Caco-2 (cell line): ENCODE data around the gene SAMD5. TPM values are rescaled to one million over a fixed set of nuclear protein-coding genes. Genes with fewer than 3 reads are reported as not detected.

Experiments
- BruUV-seq: library from RNA; stranded (reverse); fragments of 400-500 nt; replicated peaks from 2 replicates; lab custom pipeline; 2021; lab: Mats Ljungman, UMichigan
- CTCF ChIA-PET: fragments of 300-600 bp; sonication (Branson Sonifier 250); formaldehyde crosslinking; loops from one replicate; lab custom pipeline; 2022; ENCODE audit warnings: antibody characterized with exemption; lab: Charles Lee
- POLR2A ChIA-PET: fragments of 300-600 bp; sonication (Branson Sonifier 250); formaldehyde crosslinking; loops from one replicate; lab custom pipeline; 2022; ENCODE audit warnings: antibody characterized with exemption; lab: Charles Lee
- DNase-seq, 2 experiments: peaks; one replicate each; pipeline versions ENCODE4 v3.0.0 to v3.0.0-alpha.2; 2020 to 2022
- H3K27me3 ChIP-seq: replicated peaks from 2 replicates; pipeline ENCODE4 v1.6.0; 2011; ENCODE audit warnings: low read length; ENCODE audit not compliant: control insufficient read depth, insufficient read depth
- H3K36me3 ChIP-seq: 2 replicates; pipeline ENCODE4 v1.5.1; 2011; ENCODE audit warnings: low read length; ENCODE audit not compliant: control insufficient read depth, insufficient read depth
- H3K4me1 ChIP-seq: fragments of 250-450 bp; sonication (Bioruptor Pico); 2 replicates; pipeline ENCODE4 v1.5.1; 2020; ENCODE audit warnings: mild to moderate bottlenecking
- H3K4me3 ChIP-seq: 2 replicates; pipeline ENCODE4 v1.5.1; 2011; ENCODE audit warnings: low read depth, mild to moderate bottlenecking, control low read depth, low read length
- H3K9me3 ChIP-seq: fragments of 250-450 bp; sonication (Bioruptor Pico); 2 replicates; pipeline ENCODE4 v1.5.1; 2020; ENCODE audit warnings: mild to moderate bottlenecking, moderate library complexity
- H3K27ac Mint-ChIP-seq: one replicate; pipeline ENCODE4 v1.8.0; 2022; ENCODE audit warnings: mixed read lengths; ENCODE audit not compliant: unreplicated experiment
- H3K27me3 Mint-ChIP-seq: one replicate; pipeline ENCODE4 v1.8.0; 2022; ENCODE audit warnings: mixed read lengths; ENCODE audit not compliant: insufficient read depth, unreplicated experiment
- H3K36me3 Mint-ChIP-seq: one replicate; pipeline ENCODE4 v1.8.0; 2022; ENCODE audit warnings: mild to moderate bottlenecking, mixed read lengths; ENCODE audit not compliant: insufficient read depth, unreplicated experiment
- H3K4me1 Mint-ChIP-seq: one replicate; pipeline ENCODE4 v1.8.0; 2022; ENCODE audit warnings: low read depth, mixed read lengths; ENCODE audit not compliant: unreplicated experiment
- H3K4me3 Mint-ChIP-seq: one replicate; pipeline ENCODE4 v1.8.0; 2022; ENCODE audit warnings: mild to moderate bottlenecking, moderate library complexity, mixed read lengths; ENCODE audit not compliant: unreplicated experiment
- H3K9me3 Mint-ChIP-seq: one replicate; pipeline ENCODE4 v1.8.0; 2022; ENCODE audit warnings: mixed read lengths; ENCODE audit not compliant: unreplicated experiment
- intact Hi-C: fragments of 100-400 bp; cut with micrococcal nuclease; formaldehyde crosslinking; loops from one replicate; pipeline ENCODE4 v1.10.0; 2022; ENCODE audit not compliant: unreplicated experiment
- total RNA-seq: library from RNA; stranded (reverse); gene quantifications from 2 replicates; pipeline ENCODE4 v1.2.3, GENCODE V29; 2022
- TF ChIP-seq, protein P1 (sequence below), 2 experiments: fragments of 200-600 bp in 1 of 2; IDR thresholded peaks; 1 replicate in 1 of 2; 2 replicates in 1 of 2; pipeline versions ENCODE4 v1.5.1 to v1.8.0; 2011 to 2022; ENCODE audit warnings: antibody characterized with exemption in 1 of 2, control low read depth in 1 of 2, inconsistent platforms in 1 of 2, low read depth in 1 of 2, low read length in 1 of 2, mild to moderate bottlenecking in 1 of 2, moderate library complexity in 1 of 2; ENCODE audit not compliant: insufficient read depth in 1 of 2, severe bottlenecking in 1 of 2, unreplicated experiment in 1 of 2

The SAMD5 gene
- total RNA-seq, 1 experiment from 2014 or later, result 13.4 TPM

DNA sequence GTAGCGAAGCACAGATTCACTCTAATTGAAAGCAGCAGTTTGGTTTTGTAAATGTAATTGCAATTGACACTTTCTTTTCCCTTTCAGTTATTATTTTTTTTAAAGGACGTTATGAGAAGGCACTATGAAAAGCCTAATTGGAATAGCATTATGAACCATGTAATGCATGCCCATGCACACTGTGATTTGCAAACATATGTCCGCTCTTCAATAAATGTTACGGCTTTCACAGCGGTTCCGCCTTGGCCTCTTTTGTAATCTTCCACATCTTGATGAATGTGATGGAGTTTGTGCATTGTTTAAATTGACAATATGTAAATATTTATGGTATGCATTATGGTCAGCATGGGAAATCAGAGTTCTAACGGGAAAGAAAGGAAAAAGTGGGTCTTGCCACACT lies 61.3 kb downstream of the SAMD5 start:
- H3K36me3 Mint-ChIP-seq, result no peaks in the 10 kb centered on the region
- H3K4me1 Mint-ChIP-seq, result no peaks in the 10 kb centered on the region
- no peak overlapping the region for H3K4me3 Mint-ChIP-seq
- H3K27me3 ChIP-seq, result no peaks in the 10 kb centered on the region
- H3K9me3 Mint-ChIP-seq, result no peaks in the 10 kb centered on the region
- H3K4me1 ChIP-seq, result no peaks in the 10 kb centered on the region
- DNase-seq, result no peak
- H3K27ac Mint-ChIP-seq, result no peak overlapping the region
- H3K36me3 ChIP-seq, result no peaks in the 10 kb centered on the region
- CTCF ChIA-PET, result no interaction called here
- H3K27me3 Mint-ChIP-seq, result no peaks in the 10 kb centered on the region
- POLR2A ChIA-PET, result no interaction called here
- intact Hi-C loops, result no loop called here
- H3K9me3 ChIP-seq, result no peaks in the 10 kb centered on the region
- no TSS peak for BruUV-seq
- H3K4me3 ChIP-seq, result no peak overlapping the region
- TF ChIP-seq, protein P1, sequence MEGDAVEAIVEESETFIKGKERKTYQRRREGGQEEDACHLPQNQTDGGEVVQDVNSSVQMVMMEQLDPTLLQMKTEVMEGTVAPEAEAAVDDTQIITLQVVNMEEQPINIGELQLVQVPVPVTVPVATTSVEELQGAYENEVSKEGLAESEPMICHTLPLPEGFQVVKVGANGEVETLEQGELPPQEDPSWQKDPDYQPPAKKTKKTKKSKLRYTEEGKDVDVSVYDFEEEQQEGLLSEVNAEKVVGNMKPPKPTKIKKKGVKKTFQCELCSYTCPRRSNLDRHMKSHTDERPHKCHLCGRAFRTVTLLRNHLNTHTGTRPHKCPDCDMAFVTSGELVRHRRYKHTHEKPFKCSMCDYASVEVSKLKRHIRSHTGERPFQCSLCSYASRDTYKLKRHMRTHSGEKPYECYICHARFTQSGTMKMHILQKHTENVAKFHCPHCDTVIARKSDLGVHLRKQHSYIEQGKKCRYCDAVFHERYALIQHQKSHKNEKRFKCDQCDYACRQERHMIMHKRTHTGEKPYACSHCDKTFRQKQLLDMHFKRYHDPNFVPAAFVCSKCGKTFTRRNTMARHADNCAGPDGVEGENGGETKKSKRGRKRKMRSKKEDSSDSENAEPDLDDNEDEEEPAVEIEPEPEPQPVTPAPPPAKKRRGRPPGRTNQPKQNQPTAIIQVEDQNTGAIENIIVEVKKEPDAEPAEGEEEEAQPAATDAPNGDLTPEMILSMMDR (IDR thresholded peaks at IDR 0.05; ENCODE audit: insufficient read depth in 1 of 2, low read depth in 1 of 2, low read length in 1 of 2, severe bottlenecking in 1 of 2, unreplicated experiment in 1 of 2), result no peak

DNA sequence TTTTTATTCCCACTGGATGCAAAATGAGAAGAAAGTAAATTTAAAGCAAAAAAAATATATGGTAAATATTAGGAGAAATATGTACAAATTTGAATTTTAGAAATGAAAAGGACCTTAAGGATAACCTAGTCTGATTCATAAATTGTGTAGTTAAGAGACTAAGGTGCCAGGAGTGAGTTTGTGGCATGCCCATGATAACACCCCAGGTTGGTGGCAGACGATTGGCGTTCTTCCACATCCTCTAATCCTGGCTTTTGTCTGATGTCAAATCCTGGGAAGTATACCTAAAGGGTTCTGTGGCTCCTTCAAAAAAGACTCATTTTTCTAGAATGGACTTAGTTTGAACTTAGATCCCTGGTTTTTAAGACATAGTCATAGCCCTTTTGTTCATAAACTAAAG lies 62.2 kb downstream of the SAMD5 start:
- no peak overlapping the region for H3K4me3 Mint-ChIP-seq
- no peaks in the 10 kb centered on the region for H3K27me3 Mint-ChIP-seq
- no peaks in the 10 kb centered on the region for H3K36me3 ChIP-seq
- no peak overlapping the region for H3K27ac Mint-ChIP-seq
- ChIA-PET POLR2A (no interaction called here), CTCF (no interaction called here)
- no peaks in the 10 kb centered on the region for H3K4me1 ChIP-seq
- no TSS peak for BruUV-seq
- no peaks in the 10 kb centered on the region for H3K9me3 Mint-ChIP-seq
- H3K27me3 ChIP-seq, result no peaks in the 10 kb centered on the region
- H3K4me1 Mint-ChIP-seq, result no peaks in the 10 kb centered on the region
- intact Hi-C loops, result no loop called here
- no peak for DNase-seq
- H3K9me3 ChIP-seq, result no peaks in the 10 kb centered on the region
- H3K36me3 Mint-ChIP-seq, result no peaks in the 10 kb centered on the region
- TF ChIP-seq, protein P1 (IDR thresholded peaks at IDR 0.05; ENCODE audit: insufficient read depth in 1 of 2, low read depth in 1 of 2, low read length in 1 of 2, severe bottlenecking in 1 of 2, unreplicated experiment in 1 of 2), result no peak
- H3K4me3 ChIP-seq, result no peak overlapping the region

DNA sequence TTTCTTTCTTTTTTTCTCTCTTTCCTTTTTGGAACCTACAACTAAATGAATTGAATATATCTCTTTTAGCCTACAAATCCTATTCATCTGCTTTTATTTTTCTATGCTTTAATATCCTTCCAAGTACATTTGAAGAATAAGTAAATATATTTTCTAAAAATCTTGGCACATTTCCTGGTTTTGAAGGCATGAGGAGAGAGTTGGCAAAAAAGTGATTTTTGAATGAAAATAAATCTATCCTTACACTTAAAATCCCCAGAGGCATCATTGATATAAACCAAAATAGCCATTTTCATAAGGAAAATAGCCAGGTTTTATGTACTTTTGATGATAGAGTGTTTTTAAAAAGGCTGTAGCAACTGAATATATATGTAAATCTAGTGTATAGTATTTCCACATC lies 69.0 kb downstream of the SAMD5 start:
- H3K4me1 Mint-ChIP-seq, result peaks cover 7% of the 10 kb centered on the region
- no peaks in the 10 kb centered on the region for H3K9me3 ChIP-seq
- no peaks in the 10 kb centered on the region for H3K27me3 Mint-ChIP-seq
- H3K27ac Mint-ChIP-seq, result no peak overlapping the region
- POLR2A ChIA-PET, result no interaction called here
- peaks cover 6% of the 10 kb centered on the region for H3K36me3 Mint-ChIP-seq
- H3K4me1 ChIP-seq, result no peaks in the 10 kb centered on the region
- peaks cover 13% of the 10 kb centered on the region for H3K9me3 Mint-ChIP-seq
- no peak overlapping the region for H3K4me3 Mint-ChIP-seq
- no peaks in the 10 kb centered on the region for H3K36me3 ChIP-seq
- no TSS peak for BruUV-seq
- no peak overlapping the region for H3K4me3 ChIP-seq
- no peaks in the 10 kb centered on the region for H3K27me3 ChIP-seq
- TF ChIP-seq, protein P1 (IDR thresholded peaks at IDR 0.05; ENCODE audit: insufficient read depth in 1 of 2, low read depth in 1 of 2, low read length in 1 of 2, severe bottlenecking in 1 of 2, unreplicated experiment in 1 of 2), result no peak
- CTCF ChIA-PET, result no interaction called here
- no peak for DNase-seq
- intact Hi-C loops, result no loop called here
